HepG2 (cell line): ENCODE results near the gene TP53I3. TPM values are rescaled to one million over a fixed set of nuclear protein-coding genes. Genes with fewer than 3 reads are reported as not detected.
A peak's percentile ranks its signal among the peaks of the same experiment; 100 is the strongest.

Experiments used
- CHCHD3 ChIP-seq: sonication (generic); formaldehyde crosslinking; IDR thresholded peaks from 2 replicates; pipeline ENCODE4 v1.8.0; 2022; ENCODE audit warnings: mild to moderate bottlenecking, missing genetic modification reagents, moderate library complexity
- EHMT2 ChIP-seq: fragments of 200-600 bp; sonication (generic); IDR thresholded peaks from 2 replicates; pipeline ENCODE4 v1.7.0; 2017; ENCODE audit warnings: antibody characterized with exemption, low read depth, low read length, borderline replicate concordance
- EZH2 ChIP-seq: conservative IDR thresholded peaks from 2 replicates; pipeline ENCODE4 v1.6.1; 2012; ENCODE audit warnings: mild to moderate bottlenecking, low read depth, low read length, moderate library complexity
- FOSL2 ChIP-seq: sonication (generic); formaldehyde crosslinking; IDR thresholded peaks from 2 replicates; pipeline ENCODE4 v1.4.0; 2020; ENCODE audit warnings: missing genetic modification reagents
- FOXA1 ChIP-seq, 2 experiments: fragments of 450-650 bp in 1 of 2; sonication (generic) in 1 of 2; formaldehyde crosslinking in 1 of 2; IDR thresholded peaks; 2 replicates each; pipeline versions ENCODE4 v1.4.0 to v1.6.1; 2016 to 2020; ENCODE audit warnings: missing genetic modification reagents in 1 of 2
- HNRNPK ChIP-seq: fragments of 200-400 bp; formaldehyde crosslinking; IDR thresholded peaks from 2 replicates; pipeline ENCODE4 v1.6.1; 2018; ENCODE audit warnings: low read length, low read depth, moderate library complexity, mild to moderate bottlenecking; ENCODE audit not compliant: poor library complexity, severe bottlenecking
- IKZF4 ChIP-seq: sonication (generic); formaldehyde crosslinking; IDR thresholded peaks from 2 replicates; pipeline ENCODE4 v1.5.1; 2020; ENCODE audit warnings: borderline replicate concordance, mild to moderate bottlenecking, low read depth, missing genetic modification reagents; ENCODE audit errors: not compliant biosample characterization
- MEIS1 ChIP-seq: sonication (generic); formaldehyde crosslinking; IDR thresholded peaks from 2 replicates; pipeline ENCODE4 v1.9.0; 2021; ENCODE audit warnings: mild to moderate bottlenecking, missing genetic modification reagents, moderate library complexity, borderline replicate concordance
- MXI1 ChIP-seq: IDR thresholded peaks from 3 replicates; pipeline ENCODE4 v1.6.1; 2012; ENCODE audit warnings: low read depth, low read length, inconsistent platforms, borderline replicate concordance
- PCBP1 ChIP-seq: fragments of 200-400 bp; formaldehyde crosslinking; IDR thresholded peaks from 2 replicates; pipeline ENCODE4 v1.6.1; 2017; ENCODE audit warnings: mild to moderate bottlenecking, low read depth, low read length, borderline replicate concordance
- PCBP2 ChIP-seq: fragments of 200-400 bp; formaldehyde crosslinking; optimal IDR thresholded peaks from 2 replicates; pipeline ENCODE3; 2018; ENCODE audit warnings: low read length, low read depth; ENCODE audit not compliant: poor library complexity, severe bottlenecking
- PHB2 ChIP-seq: fragments of 450-650 bp; IDR thresholded peaks from 2 replicates; pipeline ENCODE4 v1.6.1; 2018; ENCODE audit not compliant: partially characterized antibody
- THAP11 ChIP-seq: IDR thresholded peaks from 2 replicates; pipeline ENCODE4 v1.6.1; 2016; ENCODE audit warnings: missing biosample characterization, missing genetic modification reagents
- ZNF24 ChIP-seq: fragments of 450-650 bp; IDR thresholded peaks from 2 replicates; pipeline ENCODE4 v1.6.1; 2017; ENCODE audit warnings: antibody characterized with exemption, mild to moderate bottlenecking
- ZNF343 ChIP-seq: sonication (generic); formaldehyde crosslinking; IDR thresholded peaks from 2 replicates; pipeline ENCODE4 v1.4.0; 2020; ENCODE audit warnings: mild to moderate bottlenecking, missing genetic modification reagents
- ZNF432 ChIP-seq: sonication (generic); formaldehyde crosslinking; IDR thresholded peaks from 2 replicates; pipeline ENCODE4 v1.5.0; 2020; ENCODE audit warnings: missing genetic modification reagents, mild to moderate bottlenecking, borderline replicate concordance
- ZNF468 ChIP-seq: sonication (generic); formaldehyde crosslinking; IDR thresholded peaks from 2 replicates; pipeline ENCODE4 v1.8.0; 2022; ENCODE audit warnings: mild to moderate bottlenecking, moderate library complexity, missing genetic modification reagents
- ZNF501 ChIP-seq: sonication (generic); formaldehyde crosslinking; IDR thresholded peaks from 2 replicates; pipeline ENCODE4 v1.5.1; 2020; ENCODE audit warnings: mild to moderate bottlenecking, moderate library complexity, missing genetic modification reagents
- ZNF510 ChIP-seq: sonication (generic); formaldehyde crosslinking; IDR thresholded peaks from 2 replicates; pipeline ENCODE4 v1.4.0; 2020; ENCODE audit warnings: low read depth, mild to moderate bottlenecking, missing genetic modification reagents
- ZZZ3 ChIP-seq: sonication (generic); formaldehyde crosslinking; IDR thresholded peaks from 2 replicates; pipeline ENCODE4 v1.4.0; 2020; ENCODE audit warnings: missing genetic modification reagents, mild to moderate bottlenecking, borderline replicate concordance
- polyA plus RNA-seq, 8 experiments: library from polyadenylated mRNA; depleted of rRNA in 3 of 8; stranded (reverse) in 7 of 8; unstranded in 1 of 8; fragments of >200 nt; fragmentation: Illumina TruSeq in 4 of 8; extraction: Trizol in 4 of 8; gene quantifications; 2 replicates each; pipeline versions ENCODE4 v1.2.1 to v1.2.3, GENCODE V29; 2011 to 2016; ENCODE audit warnings: low read depth in 4 of 8, missing spikeins in 1 of 8, mixed read lengths in 1 of 8; ENCODE audit not compliant: insufficient read depth in 1 of 8
- total RNA-seq, 5 experiments: library from RNA; depleted of rRNA; stranded (reverse); fragments of >200 nt; fragmentation: Illumina TruSeq; extraction: Trizol; gene quantifications; 2 replicates each; pipeline ENCODE4 v1.2.3, GENCODE V29; 2016; ENCODE audit warnings: low read depth in 1 of 5
- TF ChIP-seq, protein P1 (sequence below): sonication (generic); formaldehyde crosslinking; IDR thresholded peaks from 2 replicates; pipeline ENCODE4 v1.9.0; 2021; ENCODE audit warnings: missing genetic modification reagents, mild to moderate bottlenecking, borderline replicate concordance
- TF ChIP-seq, protein P2 (sequence below): IDR thresholded peaks from 2 replicates; pipeline ENCODE4 v1.6.1; 2016; ENCODE audit warnings: low read depth, missing genetic modification reagents, missing compliant biosample characterization
- TF ChIP-seq, protein P3 (sequence below): sonication (generic); formaldehyde crosslinking; IDR thresholded peaks from 2 replicates; pipeline ENCODE4 v1.4.0; 2020; ENCODE audit warnings: missing genetic modification reagents

The TP53I3 gene
- total and polyA plus RNA-seq, 2 of the 13 experiments (the other 11 are each of a cell fraction or from before 2014, with no cell fraction given): 25.0 to 44.1 TPM

DNA sequence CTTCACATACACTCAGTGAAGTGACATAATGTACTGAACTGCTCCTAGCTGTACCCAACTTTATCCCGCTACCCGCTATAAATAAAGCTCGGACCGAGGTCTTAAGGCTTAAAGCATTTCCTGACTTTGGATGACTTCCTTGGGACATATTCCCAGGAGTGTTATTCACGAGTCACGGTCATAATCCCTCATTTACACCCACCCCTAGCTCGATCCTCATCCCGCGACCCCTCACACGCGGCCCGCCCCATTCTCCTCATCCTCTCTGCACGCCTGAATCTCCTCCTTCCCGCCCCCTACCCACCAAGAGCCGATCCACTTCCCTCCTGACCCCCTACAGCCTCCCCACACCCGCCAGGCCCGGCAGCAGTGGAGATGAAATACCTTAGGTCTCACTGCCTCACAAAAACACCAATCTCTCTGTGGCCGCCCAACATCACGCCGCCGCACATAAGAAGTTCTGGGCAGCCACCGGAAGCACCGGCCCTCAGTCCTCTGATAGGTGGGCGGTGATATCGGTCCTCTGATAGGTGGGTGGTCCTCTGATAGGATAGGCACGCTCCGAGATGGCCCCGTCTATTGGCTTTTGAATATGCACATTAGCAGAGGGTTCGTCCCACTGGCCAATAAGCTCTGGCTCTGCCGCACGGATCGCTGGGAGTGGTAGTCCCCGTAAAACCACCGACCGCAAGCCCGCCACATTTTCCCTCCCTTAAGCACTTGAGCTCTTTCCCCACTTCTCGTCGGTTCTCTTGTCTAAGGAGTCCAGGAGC lies 37.5 kb downstream of the TP53I3 start, which contains the start of gene WDCP (continued):
- TF ChIP-seq HNRNPK: no peak
- TF ChIP-seq ZNF501 (CRISPR knock-in tag): no peak
- TF ChIP-seq PCBP2: no peak
- no peak for TF ChIP-seq EHMT2
- TF ChIP-seq, protein P1, sequence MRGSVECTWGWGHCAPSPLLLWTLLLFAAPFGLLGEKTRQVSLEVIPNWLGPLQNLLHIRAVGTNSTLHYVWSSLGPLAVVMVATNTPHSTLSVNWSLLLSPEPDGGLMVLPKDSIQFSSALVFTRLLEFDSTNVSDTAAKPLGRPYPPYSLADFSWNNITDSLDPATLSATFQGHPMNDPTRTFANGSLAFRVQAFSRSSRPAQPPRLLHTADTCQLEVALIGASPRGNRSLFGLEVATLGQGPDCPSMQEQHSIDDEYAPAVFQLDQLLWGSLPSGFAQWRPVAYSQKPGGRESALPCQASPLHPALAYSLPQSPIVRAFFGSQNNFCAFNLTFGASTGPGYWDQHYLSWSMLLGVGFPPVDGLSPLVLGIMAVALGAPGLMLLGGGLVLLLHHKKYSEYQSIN: no peak
- TF ChIP-seq PHB2: no peak
- TF ChIP-seq MXI1: peak; percentile 73; the same call in 1 of the 3 replicates
- no peak; the same call in 1 of the 2 replicates for TF ChIP-seq FOSL2 (CRISPR knock-in tag)
- TF ChIP-seq THAP11 (CRISPR knock-in tag): peak; percentile 97
- no peak for TF ChIP-seq ZNF432 (CRISPR knock-in tag)
- peak; percentile 4 for TF ChIP-seq IKZF4 (CRISPR knock-in tag)
- TF ChIP-seq ZNF343: peak; percentile 80; the same call in 1 of the 2 replicates
- peak; percentile 67; the same call in 1 of the 2 replicates for TF ChIP-seq PCBP1
- no peak for TF ChIP-seq MEIS1 (CRISPR knock-in tag)
- no peak for TF ChIP-seq ZNF24
- TF ChIP-seq CHCHD3 (CRISPR knock-in tag): no peak
- TF ChIP-seq ZZZ3 (CRISPR knock-in tag): no peak
- TF ChIP-seq, protein P2, sequence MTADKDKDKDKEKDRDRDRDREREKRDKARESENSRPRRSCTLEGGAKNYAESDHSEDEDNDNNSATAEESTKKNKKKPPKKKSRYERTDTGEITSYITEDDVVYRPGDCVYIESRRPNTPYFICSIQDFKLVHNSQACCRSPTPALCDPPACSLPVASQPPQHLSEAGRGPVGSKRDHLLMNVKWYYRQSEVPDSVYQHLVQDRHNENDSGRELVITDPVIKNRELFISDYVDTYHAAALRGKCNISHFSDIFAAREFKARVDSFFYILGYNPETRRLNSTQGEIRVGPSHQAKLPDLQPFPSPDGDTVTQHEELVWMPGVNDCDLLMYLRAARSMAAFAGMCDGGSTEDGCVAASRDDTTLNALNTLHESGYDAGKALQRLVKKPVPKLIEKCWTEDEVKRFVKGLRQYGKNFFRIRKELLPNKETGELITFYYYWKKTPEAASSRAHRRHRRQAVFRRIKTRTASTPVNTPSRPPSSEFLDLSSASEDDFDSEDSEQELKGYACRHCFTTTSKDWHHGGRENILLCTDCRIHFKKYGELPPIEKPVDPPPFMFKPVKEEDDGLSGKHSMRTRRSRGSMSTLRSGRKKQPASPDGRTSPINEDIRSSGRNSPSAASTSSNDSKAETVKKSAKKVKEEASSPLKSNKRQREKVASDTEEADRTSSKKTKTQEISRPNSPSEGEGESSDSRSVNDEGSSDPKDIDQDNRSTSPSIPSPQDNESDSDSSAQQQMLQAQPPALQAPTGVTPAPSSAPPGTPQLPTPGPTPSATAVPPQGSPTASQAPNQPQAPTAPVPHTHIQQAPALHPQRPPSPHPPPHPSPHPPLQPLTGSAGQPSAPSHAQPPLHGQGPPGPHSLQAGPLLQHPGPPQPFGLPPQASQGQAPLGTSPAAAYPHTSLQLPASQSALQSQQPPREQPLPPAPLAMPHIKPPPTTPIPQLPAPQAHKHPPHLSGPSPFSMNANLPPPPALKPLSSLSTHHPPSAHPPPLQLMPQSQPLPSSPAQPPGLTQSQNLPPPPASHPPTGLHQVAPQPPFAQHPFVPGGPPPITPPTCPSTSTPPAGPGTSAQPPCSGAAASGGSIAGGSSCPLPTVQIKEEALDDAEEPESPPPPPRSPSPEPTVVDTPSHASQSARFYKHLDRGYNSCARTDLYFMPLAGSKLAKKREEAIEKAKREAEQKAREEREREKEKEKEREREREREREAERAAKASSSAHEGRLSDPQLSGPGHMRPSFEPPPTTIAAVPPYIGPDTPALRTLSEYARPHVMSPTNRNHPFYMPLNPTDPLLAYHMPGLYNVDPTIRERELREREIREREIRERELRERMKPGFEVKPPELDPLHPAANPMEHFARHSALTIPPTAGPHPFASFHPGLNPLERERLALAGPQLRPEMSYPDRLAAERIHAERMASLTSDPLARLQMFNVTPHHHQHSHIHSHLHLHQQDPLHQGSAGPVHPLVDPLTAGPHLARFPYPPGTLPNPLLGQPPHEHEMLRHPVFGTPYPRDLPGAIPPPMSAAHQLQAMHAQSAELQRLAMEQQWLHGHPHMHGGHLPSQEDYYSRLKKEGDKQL (CRISPR knock-in tag): 0 out of 2 replicates have a peak, but pooled peaks have one; percentile 23
- TF ChIP-seq, protein P3, sequence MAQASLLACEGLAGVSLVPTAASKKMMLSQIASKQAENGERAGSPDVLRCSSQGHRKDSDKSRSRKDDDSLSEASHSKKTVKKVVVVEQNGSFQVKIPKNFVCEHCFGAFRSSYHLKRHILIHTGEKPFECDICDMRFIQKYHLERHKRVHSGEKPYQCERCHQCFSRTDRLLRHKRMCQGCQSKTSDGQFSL (CRISPR knock-in tag): no peak
- TF ChIP-seq FOXA1 (IDR thresholded peaks at IDR 0.05): no peak
- no peak for TF ChIP-seq FOXA1 (CRISPR knock-in tag; IDR thresholded peaks at IDR 0.05)
- no peak; the same call in 1 of the 2 replicates for TF ChIP-seq ZNF510
- TF ChIP-seq ZNF468 (CRISPR knock-in tag): no peak
- no peak for TF ChIP-seq EZH2
